Mesothelial cell of epicardium (in vitro differentiated cells): ENCODE data around the gene SH3PXD2B. TPM values are rescaled to one million over a fixed set of nuclear protein-coding genes. Genes with fewer than 3 reads are reported as not detected.

Experiments used
- DNase-seq, 2 experiments: peaks; one replicate each; pipeline ENCODE4 v3.0.0; 2021; ENCODE audit warnings: low spot score in 2 of 2; ENCODE audit not compliant: unreplicated experiment in 2 of 2
- H3K27ac Mint-ChIP-seq: 2 replicates; pipeline ENCODE4 v1.8.0; 2021; ENCODE audit warnings: mixed read lengths
- H3K27me3 Mint-ChIP-seq: 2 replicates; pipeline ENCODE4 v1.8.0; 2021; ENCODE audit warnings: low read depth, mixed read lengths
- H3K36me3 Mint-ChIP-seq: 2 replicates; pipeline ENCODE4 v1.8.0; 2021; ENCODE audit warnings: mixed read lengths
- H3K4me1 Mint-ChIP-seq: 2 replicates; pipeline ENCODE4 v1.8.0; 2021; ENCODE audit warnings: mixed read lengths
- H3K4me3 Mint-ChIP-seq: 2 replicates; pipeline ENCODE4 v1.8.0; 2021; ENCODE audit warnings: mild to moderate bottlenecking, moderate library complexity, mixed read lengths
- H3K9me3 Mint-ChIP-seq: 2 replicates; pipeline ENCODE4 v1.8.0; 2021; ENCODE audit warnings: mixed read lengths
- CTCF ChIP-seq: fragments of 200-600 bp; sonication (generic); IDR thresholded peaks from one replicate; pipeline ENCODE4 v1.5.0; 2021; ENCODE audit warnings: antibody characterized with exemption; ENCODE audit not compliant: unreplicated experiment
- total RNA-seq: library from RNA; stranded (reverse); gene quantifications from 3 replicates; pipeline ENCODE4 v1.2.1, GENCODE V29; 2021

The SH3PXD2B gene
- total RNA-seq, 1 donor from 2014 or later: 68.9 TPM

DNA sequence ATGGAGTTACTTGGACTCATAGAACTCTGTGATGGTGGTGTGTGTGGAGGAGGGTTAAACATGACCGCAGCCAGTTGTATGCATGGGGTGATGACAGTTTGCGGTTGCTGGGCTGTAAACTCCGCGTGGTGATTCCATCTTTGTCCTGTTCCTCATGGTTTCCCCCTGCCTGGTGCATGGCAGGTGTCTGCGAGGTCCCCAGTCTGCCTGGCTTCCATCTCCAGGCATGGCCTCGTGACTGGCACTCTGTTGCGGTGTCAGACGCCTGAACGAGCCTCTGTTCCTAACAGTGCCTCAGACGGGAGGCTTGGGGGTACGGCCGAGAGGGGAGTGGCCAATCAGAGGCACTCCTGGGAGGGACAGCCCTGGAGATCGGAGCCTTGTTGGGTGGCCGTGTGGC is 33.9 kb upstream of the SH3PXD2B start:
- Mint-ChIP-seq H3K36me3 (no peaks in the 10 kb centered on the region), H3K4me1 (peaks cover 4% of the 10 kb centered on the region), H3K27me3 (no peaks in the 10 kb centered on the region), H3K27ac (no peak overlapping the region), H3K4me3 (no peak overlapping the region), H3K9me3 (no peaks in the 10 kb centered on the region)
- no peak for TF ChIP-seq CTCF
- DNase-seq: no peak

- Mint-ChIP-seq H3K4me3 (no peak overlapping the region), H3K4me1 (peaks cover 4% of the 10 kb centered on the region), H3K36me3 (no peaks in the 10 kb centered on the region), H3K9me3 (no peaks in the 10 kb centered on the region), H3K27ac (no peak overlapping the region), H3K27me3 (no peaks in the 10 kb centered on the region)
- DNase-seq: no peak
- TF ChIP-seq CTCF: no peak
These were observed 33.3 kb upstream of the SH3PXD2B start for GRCh38 chr5:172487671-172488070.

DNA sequence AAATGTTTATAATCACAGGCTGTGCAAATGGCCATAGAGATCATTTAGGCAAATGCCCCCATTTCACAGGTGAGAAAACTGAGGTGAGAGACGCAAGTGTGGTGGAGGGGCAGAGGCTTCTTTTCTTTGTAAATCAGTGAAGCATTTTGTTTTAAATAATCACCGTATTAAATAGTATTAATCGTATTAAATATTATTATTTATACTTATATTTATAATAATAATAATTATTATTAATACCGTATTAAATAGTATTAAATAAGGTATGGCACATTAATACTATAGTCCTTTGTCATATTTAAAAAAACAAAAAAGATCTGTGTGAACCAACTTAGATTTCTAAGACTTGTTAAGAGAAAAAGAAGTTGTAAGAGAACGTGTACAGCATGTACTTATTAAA is 32.6 kb upstream of the SH3PXD2B start:
- Mint-ChIP-seq H3K27ac (no peak overlapping the region), H3K4me1 (peaks cover 4% of the 10 kb centered on the region), H3K27me3 (no peaks in the 10 kb centered on the region), H3K4me3 (no peak overlapping the region), H3K9me3 (no peaks in the 10 kb centered on the region), H3K36me3 (no peaks in the 10 kb centered on the region)
- TF ChIP-seq CTCF: no peak
- no peak for DNase-seq

- no peak overlapping the region for H3K27ac Mint-ChIP-seq
- H3K9me3 Mint-ChIP-seq: no peaks in the 10 kb centered on the region
- peaks cover 4% of the 10 kb centered on the region for H3K4me1 Mint-ChIP-seq
- DNase-seq: no peak
- no peaks in the 10 kb centered on the region for H3K36me3 Mint-ChIP-seq
- no peaks in the 10 kb centered on the region for H3K27me3 Mint-ChIP-seq
- TF ChIP-seq CTCF: no peak
- no peak overlapping the region for H3K4me3 Mint-ChIP-seq
These were observed 32.1 kb upstream of the SH3PXD2B start for GRCh38 chr5:172486451-172486850.

DNA sequence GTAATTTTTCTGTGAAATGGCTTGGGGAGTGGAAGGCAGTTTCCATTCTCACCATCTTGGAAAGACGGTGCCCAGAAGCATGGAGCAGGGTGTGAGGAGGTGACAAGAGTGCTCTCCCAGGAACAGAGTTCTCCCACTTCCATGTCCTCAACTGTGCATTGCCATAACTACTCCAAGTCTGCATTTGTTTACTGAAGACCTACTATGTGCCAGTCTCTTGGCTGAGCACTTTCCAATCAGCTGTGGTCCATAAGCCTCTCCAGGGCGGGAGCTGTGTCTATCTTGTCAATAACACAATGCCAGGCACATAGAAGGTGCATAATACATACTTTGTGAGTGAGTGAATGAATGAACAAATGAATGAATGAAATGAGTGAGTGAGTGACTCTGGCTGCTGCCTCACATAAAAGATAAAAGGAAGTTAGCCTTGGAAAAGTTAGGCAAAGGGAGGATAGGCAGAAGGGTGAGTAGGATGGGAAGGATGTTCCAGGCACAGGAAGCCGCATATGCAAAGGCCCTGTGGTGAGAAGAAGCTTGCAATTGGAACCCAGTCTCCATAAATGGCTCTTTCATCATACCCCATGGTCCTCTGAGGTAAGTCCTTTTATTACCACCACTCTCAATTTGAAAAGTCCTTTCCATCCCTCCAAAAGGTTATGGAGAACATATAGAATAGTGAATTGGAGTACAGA is 31.3 kb upstream of the SH3PXD2B start:
- Mint-ChIP-seq H3K9me3 (no peaks in the 10 kb centered on the region), H3K4me1 (peaks cover 4% of the 10 kb centered on the region), H3K27ac (no peak overlapping the region), H3K4me3 (no peak overlapping the region), H3K27me3 (no peaks in the 10 kb centered on the region), H3K36me3 (no peaks in the 10 kb centered on the region)
- no peak for DNase-seq
- no peak for TF ChIP-seq CTCF

- Mint-ChIP-seq H3K4me1 (peaks cover 4% of the 10 kb centered on the region), H3K27me3 (no peaks in the 10 kb centered on the region), H3K9me3 (no peaks in the 10 kb centered on the region), H3K27ac (no peak overlapping the region), H3K36me3 (no peaks in the 10 kb centered on the region), H3K4me3 (no peak overlapping the region)
- no peak for DNase-seq
- no peak for TF ChIP-seq CTCF
These were observed 30.3 kb upstream of the SH3PXD2B start for GRCh38 chr5:172484664-172485063.
